NCI-H69 (cell line): ENCODE results near the gene ZNF433.
A peak's percentile ranks its signal among the peaks of the same experiment; 100 is the strongest.
"Not testable (repeated sequence)": the region's sequence is repeated elsewhere in the genome, so short reads cannot be mapped to it uniquely, and the experiment has no call there.

Experiments used
- DNase-seq: peaks from one replicate; lab custom pipeline; 2025; lab: John Stamatoyannopoulos, UW

Gene ZNF433

GRCh38 chr19:12035220-12036172, at the start of gene ZNF433:
Gene ZNF433 (minus strand): TSS chr19:12035679. CDS start chr19:12035539, 140 bp downstream.
- DNase-seq = peak; percentile 82

- not testable (repeated sequence) for DNase-seq
These were observed 47.9 kb upstream of the ZNF433 start for GRCh38 chr19:12083336-12083735.

- no peak for DNase-seq
These were observed 41.9 kb upstream of the ZNF433 start for GRCh38 chr19:12077375-12077774.

GRCh38 chr19:12076331-12076730, 40.9 kb upstream of the ZNF433 start:
- DNase-seq = not testable (repeated sequence)

DNA sequence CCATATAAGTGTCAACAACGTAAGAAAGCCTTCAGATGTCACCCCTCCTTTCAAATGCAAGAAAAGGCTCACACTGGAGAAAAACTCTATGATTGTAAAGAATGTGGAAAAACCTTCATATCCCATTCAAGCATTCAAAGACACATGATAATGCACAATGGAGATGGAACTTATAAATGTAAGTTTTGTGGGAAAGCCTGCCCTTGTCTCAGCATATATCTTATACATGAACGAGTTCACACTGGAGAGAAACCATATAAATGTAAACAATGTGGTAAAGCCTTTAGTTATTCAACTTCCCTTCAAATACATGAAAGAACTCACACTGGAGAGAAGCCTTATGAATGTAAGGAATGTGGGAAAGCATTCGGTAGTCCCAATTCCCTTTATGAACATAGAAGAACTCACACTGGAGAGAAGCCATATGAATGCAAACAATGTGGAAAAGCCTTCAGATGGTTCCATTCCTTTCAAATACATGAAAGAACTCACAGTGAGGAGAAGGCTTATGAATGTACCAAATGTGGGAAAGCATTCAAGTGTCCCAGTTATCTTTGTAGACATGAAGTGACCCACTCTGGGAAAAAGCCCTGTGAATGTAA, 40.2 kb upstream of the ZNF433 start:
- DNase-seq = no peak

DNA sequence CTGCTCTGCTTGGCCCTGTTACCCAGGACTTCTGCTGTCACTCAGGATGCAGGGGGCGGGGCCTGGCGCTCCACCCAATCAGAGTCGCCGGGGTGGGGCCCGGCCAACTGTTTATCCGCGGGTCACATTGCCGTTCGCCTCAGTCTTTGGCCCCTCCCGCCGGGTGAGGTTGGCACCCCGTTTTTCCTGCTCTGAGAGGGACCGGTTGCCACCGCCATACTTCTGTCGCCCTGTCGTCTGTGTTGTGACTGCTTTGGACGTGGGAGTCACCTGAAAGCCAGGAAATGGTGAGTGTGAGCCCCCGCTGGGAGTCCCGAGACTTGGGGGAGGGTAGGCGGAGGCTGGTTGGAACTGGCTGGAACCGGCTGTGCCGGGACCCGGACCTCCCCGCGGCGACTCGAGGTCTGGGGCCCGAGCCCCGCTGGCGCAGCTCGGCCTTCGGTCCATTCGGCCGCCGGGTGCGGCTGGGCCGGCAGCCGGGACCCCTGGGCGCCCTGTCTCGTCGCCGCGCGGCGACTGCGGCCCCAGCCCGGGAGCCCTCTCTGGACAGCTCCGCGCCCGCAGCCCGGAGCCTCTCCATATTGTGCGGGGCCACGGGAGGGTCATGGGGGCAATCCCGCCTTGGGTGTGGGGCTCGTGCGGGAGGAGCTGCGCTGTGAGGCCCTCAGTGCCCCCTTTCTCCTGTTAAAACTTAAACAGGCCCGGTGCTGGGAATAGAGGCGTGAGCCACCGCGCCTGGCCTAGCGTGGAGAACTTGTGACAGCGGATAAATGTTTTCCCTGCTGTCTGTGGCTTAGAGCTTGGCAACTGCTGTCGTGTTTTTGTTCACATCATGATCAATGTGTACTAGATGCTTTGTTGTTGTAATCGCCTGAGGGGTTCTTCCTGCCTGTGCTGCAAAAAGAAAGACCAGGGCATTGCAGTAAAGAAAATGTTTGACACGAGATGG, 29.4 kb upstream of the ZNF433 start, which contains the start of gene ZNF844:
TSS of gene ZNF844 (plus strand) at position 142 of the 949 bp plus-strand sequence. CDS start at position 285, 143 bp downstream.
- DNase-seq = no peak

DNA sequence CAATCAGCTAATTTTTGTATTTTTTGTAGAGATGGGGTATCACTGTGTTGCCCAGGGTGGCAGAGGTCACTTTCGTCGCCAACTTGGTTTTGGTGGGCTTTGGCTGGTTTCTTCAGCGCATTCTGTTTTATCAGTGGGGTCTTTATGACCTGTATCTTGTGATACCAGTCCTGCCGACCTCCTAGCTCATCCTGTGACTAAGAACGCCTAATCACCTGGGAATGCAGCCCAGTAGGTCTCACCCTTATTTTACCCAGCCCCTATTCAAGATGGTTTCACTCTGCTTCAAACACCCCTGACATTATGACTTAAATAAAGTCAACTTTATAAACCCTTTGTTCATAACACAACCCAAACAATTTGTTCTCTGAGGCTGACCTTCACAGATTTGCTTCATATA, 20.3 kb upstream of the ZNF433 start:
- DNase-seq = no peak

- peak; percentile 83 for DNase-seq
These were observed 17.2 kb upstream of the ZNF433 start, which contains the start of gene ZNF878 for GRCh38 chr19:12052497-12053169. Gene ZNF878 (minus strand): TSS chr19:12052961. CDS start chr19:12052801, 160 bp downstream.

GRCh38 chr19:12052091-12052496, 16.6 kb upstream of the ZNF433 start:
- peak; percentile 33 for DNase-seq

- no peak for DNase-seq
These were observed 12.4 kb upstream of the ZNF433 start for GRCh38 chr19:12047868-12048267.

DNA sequence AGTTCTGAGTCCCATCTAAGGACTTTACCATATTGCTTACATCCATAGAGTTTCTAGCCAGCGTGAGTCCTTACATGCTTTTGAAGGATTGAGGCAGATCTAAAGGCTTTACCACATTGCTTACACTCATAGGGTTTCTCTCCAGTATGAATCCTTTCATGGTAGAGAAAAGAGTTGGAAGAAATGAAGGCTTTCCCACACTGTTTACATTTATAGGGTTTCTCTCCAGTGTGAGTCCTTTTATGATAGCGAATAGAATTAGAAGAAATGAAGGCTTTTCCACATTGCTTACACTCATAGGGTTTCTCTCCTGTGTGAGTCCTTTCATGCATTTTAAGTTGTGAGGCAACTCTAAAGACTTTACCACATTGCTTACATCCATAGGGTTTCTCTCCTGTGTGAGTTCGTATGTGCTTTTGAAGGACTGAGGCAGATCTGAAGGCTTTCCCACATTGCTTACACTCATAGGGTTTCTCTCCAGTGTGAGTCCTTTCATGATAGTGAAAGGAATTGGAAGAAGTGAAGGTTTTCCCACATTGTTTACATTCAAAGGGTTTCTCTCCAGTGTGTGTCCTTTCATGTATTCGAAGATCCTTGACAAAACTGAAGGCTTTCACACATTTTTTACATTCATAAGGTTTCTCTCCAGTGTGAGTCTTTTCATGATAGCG, 8.4 kb upstream of the ZNF433 start:
- no peak for DNase-seq

DNA sequence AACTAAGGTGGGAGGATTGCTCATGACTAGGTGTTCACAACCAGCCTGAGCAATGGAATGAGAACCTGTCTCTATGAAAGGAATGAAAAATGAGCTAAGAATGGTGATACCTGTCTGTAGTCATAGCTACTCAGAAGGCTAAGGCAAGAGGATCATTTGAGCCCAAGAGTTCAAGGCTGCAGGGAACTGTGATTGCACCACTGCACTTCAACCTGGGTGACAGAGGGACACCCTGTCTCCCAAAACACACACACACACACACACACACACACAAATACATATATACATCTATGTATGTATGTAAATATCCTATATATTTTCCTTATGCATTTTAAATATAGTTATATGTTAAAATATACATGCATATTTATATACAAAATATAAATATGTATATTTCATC, 7.4 kb upstream of the ZNF433 start:
- DNase-seq = no peak

GRCh38 chr19:12034620-12035019, 859 bp downstream of the ZNF433 start:
- DNase-seq = no peak

DNA sequence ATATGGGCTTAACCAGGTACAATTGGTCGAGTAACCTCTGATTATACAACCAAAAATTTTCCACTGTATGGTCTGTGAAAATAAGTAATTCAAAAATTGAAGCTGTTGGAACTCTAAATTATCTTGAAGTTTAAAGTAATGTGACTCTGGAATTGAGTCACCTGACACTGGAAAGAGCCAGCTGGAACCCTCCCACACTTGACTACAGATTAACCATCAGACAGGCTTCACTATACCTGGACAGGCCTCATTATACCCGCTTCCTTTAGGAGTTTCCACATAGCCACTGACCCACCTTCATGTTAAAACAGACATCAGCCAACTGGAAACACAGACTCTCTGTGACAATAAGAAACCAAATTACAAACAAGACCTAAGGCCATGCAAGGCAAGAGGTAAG, 1.3 kb downstream of the ZNF433 start:
- no peak for DNase-seq

GRCh38 chr19:12015753-12016116, 19.7 kb downstream of the ZNF433 start:
- no peak for DNase-seq

DNA sequence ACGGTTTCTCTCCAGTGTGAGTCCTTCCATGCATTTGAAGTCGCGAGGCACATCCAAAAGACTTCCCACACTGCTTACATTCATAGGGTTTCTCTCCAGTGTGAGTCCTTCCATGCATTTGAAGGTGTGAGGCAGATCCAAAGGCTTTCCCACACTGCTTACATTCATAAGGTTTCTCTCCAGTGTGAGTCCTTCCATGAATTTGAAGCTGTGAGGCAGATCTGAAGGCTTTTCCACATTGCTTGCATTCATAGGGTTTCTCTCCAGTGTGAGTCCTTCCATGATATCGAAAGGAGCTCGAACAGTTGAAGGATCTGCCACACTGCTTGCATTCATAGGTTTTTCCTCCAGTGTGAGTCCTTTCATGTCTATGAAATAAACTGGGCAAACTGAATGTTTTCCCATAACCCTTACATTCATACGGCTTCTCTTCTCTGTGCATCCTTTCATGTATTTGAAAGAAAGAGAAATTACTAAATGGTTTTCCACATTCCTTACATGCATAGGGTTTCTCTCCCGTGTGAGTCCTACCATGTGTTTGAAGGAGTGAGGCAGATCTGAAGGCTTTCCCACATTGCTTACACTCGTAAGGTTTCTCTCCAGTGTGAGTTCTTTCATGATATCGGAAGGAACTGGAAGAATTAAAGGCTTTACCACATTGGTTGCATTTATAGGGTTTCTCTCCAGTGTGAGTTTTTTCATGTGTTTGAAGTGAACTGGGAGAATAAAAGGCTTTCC, 20.3 kb downstream of the ZNF433 start:
- no peak for DNase-seq

GRCh38 chr19:12000152-12000981, 35.1 kb downstream of the ZNF433 start:
- DNase-seq = no peak

- DNase-seq = no peak
These were observed 40.3 kb downstream of the ZNF433 start for GRCh38 chr19:11995174-11995573.

DNA sequence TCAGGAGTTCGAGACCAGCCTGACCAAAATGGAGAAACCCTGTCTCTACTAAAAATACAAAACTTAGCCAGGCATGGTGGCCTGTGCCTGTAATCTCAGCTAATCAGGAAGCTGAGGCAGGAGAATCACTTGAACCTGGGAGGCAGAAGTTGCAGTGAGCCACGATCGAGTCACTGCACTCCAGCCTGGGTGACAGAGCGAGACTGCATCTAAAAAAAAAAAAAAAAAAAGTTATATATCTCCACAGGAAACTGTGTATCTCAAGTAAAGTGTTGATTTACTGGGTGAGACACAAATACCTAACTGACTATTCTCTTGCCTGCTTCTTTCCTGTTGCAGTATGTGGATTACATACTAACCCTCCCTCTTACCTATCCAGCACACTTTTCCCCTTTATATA, 43.6 kb downstream of the ZNF433 start:
- not testable (repeated sequence) for DNase-seq
